HG03097 (cell line): ENCODE measurements around the gene NTSR1.
"Not testable (repeated sequence)": the region's sequence is repeated elsewhere in the genome, so short reads cannot be mapped to it uniquely, and the experiment has no call there.

ENCODE experiments used
- ATAC-seq: cut with Tn5 transposase; IDR thresholded peaks from one replicate; pipeline ENCODE4 v1.9.1; 2021; ENCODE audit not compliant: unreplicated experiment, low FRiP score

NTSR1 gene

DNA sequence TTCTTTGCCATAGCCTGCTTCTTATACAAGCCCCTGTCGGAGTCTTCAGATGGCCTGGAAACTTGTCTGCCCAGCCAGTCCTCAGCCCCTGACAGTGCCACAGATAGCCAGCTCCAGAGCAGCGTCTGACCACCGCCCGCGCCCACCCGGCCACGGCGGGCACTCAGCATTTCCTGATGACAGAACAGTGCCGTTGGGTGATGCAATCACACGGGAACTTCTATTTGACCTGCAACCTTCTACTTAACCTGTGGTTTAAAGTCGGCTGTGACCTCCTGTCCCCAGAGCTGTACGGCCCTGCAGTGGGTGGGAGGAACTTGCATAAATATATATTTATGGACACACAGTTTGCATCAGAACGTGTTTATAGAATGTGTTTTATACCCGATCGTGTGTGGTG, 36.9 kb upstream of the NTSR1 start:
- ATAC-seq = no peak

DNA sequence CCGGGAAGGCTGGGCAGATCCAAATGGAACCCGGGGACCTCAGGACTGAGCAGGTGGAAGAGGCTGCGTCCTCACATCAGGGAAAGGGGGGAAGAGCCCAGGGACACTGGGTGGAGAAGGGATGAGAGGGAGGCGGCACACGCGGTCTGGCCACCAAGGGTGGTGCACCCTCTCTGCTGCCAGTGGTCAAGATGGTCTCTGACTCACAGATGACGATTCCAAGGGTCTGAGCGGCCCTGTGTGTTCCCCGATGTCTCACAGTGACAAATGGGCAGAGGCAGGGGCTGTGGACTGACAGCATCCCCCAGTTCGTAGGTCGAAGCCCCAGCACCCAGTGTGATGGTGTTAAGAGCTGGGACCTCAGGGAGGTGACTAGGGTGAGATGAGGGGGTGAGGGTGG, 34.3 kb upstream of the NTSR1 start:
- no peak for ATAC-seq

- no peak for ATAC-seq
Measured at GRCh38 chr20:62675156-62675876, 33.3 kb upstream of the NTSR1 start.

- ATAC-seq = no peak
Measured at GRCh38 chr20:62675877-62676260, 32.8 kb upstream of the NTSR1 start.

GRCh38 chr20:62676976-62677375, 31.7 kb upstream of the NTSR1 start:
- ATAC-seq = no peak

GRCh38 chr20:62677678-62678077, 31.0 kb upstream of the NTSR1 start:
- no peak for ATAC-seq

GRCh38 chr20:62678553-62678952, 30.1 kb upstream of the NTSR1 start:
- no peak for ATAC-seq

- ATAC-seq = no peak
Measured at GRCh38 chr20:62679978-62680589, 28.6 kb upstream of the NTSR1 start.

DNA sequence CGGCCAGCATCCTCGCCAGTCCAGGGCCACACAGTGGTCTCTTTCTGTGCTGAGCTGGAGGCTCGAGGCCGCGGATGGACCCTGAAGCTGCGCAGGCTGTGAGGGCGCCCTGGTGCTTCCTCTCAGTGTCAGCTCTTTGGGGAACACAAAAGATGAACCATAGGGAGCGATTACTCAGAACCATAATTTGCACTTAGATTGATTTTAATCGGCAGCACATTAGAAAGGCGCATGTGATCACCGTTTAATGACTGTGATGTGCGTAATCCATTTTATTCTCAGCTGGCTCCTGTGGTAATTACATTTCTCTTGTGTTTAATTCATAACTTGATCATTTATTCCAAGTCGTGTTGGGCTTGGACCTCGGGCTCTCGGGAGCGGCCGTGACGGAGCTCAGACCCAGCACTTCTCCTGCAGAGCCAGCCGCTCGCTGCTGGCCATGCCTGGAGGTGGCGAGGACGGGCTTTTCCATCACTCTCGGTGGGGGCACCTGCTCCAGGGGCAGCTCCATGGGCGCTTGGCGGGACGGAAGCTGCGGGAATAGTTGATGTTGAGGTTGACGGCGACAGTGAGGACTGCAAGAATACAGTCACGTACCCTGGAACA, 25.6 kb upstream of the NTSR1 start:
- ATAC-seq = no peak

DNA sequence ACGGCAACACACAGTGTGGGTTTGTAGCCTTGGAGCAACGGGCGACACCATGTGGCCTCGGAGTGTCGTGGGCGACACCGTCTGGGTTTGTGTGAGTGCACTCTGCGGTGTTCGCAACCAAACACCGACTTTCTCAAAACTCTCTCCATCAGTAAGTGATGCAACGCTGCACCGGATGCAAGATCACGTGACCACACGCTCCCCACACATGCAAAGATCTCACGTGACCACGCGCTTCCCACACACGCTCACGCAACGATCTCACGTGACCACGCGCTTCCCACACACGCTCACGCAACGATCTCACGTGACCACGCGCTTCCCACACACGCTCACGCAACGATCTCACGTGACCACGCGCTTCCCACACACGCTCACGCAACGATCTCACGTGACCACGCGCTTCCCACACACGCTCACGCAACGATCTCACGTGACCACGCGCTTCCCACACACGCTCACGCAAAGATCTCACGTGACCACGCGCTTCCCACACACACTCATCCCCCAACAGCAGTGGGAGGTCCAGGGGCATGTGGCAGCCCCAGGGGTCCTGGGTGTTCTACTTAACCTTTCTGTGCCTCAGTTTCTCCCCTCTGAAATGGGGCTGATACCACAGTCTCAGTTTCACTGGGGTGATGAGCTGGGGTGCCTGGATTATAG, 24.8 kb upstream of the NTSR1 start:
- not testable (repeated sequence) for ATAC-seq

DNA sequence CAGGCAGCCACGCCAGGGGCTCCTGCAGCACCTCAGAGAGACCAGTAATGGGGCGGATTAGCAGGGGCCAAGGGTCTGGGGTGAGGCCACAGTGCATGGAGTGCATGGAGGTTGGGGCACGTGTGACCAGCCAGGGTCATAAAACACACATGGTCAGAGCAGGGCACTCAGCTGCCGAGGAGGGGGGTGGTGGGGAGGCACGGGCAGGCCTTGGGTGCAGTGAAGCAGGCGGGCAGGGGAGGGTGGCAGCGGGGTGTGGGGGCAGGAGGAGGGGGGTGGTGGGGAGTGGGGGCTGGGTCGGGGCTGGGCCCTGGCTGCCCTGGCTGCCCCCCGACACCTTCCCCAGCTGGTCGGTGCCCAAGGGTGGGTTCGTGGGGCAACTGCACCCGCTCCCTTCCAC, 23.7 kb upstream of the NTSR1 start:
- no peak for ATAC-seq

DNA sequence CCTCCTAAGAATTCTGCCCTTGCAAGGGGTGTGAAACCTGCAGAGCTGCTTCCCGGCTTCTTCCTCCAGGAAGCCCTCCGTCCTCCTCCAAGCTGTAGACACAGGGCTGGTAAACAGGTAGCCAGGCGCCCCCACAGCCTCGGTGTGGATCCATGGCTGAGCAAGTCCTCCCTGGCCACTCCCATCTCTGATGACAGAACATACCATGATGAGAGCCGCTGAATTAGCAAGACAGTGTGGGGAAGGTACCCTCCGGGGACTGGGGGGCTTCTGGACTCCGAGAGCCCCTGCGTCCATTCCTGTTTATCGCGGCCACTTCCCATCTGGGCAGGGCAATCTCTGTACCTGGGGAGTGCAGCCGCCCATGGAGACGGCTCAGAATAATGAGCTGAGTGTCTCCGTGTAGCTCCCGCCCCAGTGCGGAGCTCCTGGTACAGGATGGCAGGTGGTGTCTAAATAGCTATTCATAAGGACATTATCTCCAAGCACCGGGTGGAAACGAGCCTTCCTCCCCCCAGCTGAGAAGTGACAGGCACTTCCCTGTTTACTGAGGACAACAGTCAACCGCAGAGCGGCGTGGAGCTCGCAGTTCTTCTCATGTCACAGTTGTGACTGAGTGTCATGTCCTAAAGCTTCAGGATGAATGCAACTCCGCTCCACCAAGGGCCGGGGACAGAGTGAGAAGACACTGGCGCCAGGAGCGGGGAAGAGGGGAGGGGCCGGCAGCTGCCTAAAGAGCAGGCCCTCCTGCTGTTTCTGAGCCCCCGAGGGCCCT, 22.7 kb upstream of the NTSR1 start:
- ATAC-seq = no peak

DNA sequence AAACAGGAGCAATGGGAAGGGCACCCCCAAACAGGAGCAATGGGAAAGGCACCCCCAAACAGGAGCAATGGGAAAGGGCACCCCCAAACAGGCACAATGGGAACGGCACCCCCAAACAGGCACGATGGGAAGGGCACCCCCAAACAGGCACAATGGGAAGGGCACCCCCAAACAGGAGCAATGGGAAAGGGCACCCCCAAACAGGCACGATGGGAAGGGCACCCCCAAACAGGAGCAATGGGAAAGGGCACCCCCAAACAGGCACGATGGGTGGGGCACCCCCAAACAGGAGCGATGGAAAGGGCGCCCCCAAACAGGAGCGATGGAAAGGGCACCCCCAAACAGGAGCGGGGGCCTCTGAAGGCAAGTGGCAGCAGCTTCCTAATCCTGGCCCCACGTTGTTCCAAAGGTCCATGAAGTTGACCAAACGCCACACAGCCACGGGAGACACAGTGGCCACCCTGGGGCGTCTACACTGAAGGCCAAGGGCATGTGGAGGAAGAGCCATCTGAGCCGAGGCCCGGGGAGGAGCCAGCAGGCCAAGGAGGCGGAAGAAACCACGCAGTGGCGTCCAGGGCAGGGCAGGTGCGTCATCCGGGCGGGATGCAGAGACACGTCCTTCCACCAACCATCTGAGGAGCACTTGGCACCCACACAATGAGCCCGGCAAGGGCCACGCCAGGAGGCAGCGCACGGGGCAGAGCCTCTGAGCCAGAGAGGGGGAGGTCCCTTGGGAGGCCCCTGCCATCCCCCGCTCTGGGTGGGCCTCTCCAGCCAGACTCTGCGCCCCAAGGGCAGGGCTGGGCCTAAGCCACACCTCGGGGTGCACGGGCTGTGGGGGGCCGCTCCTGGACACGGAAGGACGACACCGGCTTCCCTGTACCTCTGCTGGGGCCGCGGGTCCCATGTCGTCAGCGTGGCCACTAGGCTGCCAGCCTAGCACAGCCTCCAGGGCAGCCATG, 21.5 kb upstream of the NTSR1 start:
- no peak for ATAC-seq

- ATAC-seq = no peak
Measured at GRCh38 chr20:62688083-62688482, 20.6 kb upstream of the NTSR1 start.

DNA sequence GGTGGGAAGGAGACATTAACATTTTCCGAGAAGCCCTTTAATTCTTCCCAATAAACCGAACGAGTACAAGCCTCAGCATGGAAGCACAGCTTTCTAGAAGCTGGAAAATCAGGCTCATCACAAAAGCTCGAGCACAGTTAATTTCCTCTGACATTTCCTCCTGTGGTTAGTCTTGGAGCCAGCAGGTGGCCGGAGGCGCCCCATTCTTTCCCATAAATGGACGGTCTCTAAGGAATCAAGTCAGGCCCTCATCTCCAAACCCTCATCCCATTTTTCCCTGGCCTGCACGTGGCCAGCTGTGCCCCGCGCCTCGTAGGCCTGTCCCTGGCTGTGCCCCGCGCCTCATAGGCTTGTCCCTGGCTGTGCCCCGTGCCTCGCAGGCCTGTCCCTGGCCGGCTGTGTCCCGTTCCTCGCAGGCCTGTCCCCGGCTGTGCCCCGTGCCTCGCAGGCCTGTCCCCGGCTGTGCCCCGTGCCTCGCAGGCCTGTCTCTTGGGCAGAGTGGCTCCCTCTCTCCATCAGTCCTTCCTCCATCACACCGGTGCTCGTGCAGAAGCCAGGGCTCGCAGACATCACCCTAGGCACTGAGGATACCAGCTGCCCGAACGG, 19.7 kb upstream of the NTSR1 start:
- no peak for ATAC-seq

- ATAC-seq = no peak
Measured at GRCh38 chr20:62689861-62690260, 18.8 kb upstream of the NTSR1 start.

GRCh38 chr20:62690261-62690820, 18.3 kb upstream of the NTSR1 start:
- no peak for ATAC-seq

GRCh38 chr20:62691487-62691886, 17.1 kb upstream of the NTSR1 start:
- ATAC-seq = no peak

DNA sequence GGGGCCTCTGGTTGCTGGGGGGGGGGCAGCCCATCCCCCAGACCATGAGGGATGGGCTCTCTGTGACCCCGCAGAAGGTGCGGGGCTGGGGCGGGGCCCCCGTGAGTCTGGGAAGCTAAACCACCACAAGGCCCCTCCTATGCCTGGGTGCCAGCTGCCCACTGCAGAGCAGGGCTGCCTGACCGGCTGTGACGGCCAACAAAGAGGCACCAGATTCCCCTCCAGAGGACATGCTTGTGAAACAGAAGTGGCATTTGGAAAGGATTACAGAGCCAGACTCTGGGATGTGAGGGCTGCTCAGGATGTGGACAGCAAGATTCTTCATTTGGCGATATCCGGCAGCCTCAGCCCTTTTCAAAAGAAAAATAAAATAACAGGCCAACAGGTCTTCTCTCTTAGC, 16.5 kb upstream of the NTSR1 start:
- no peak for ATAC-seq
